ENCODE measurements around the gene NCSTN. TPM values are rescaled to one million over a fixed set of nuclear protein-coding genes. Genes with fewer than 3 reads are reported as not detected.

NCSTN gene
- total and polyA plus RNA-seq, 10 of the 15 experiments (the other 5 are each of a cell fraction or from before 2014, with no cell fraction given) = 33.3 to 88.2 (median 60.4) TPM

- no peak for TF ChIP-seq HSF1 (IDR thresholded peaks at IDR 0.05; ENCODE audit: low read depth, low read length)
- no peak; the same call in 1 of the 2 replicates for TF ChIP-seq BACH1 (IDR thresholded peaks at IDR 0.05; ENCODE audit: borderline replicate concordance)
- 0 out of 2 replicates have a peak, but pooled peaks have one; percentile 12 for TF ChIP-seq DPF2 (IDR thresholded peaks at IDR 0.05)
- TF ChIP-seq RB1 (IDR thresholded peaks at IDR 0.05; ENCODE audit: borderline replicate concordance) = no peak
- no peak for TF ChIP-seq PAX8 (IDR thresholded peaks at IDR 0.05)
- TF ChIP-seq CHD4 (IDR thresholded peaks at IDR 0.05) = no peak
- no peak for TF ChIP-seq WRNIP1 (IDR thresholded peaks at IDR 0.05; ENCODE audit: borderline replicate concordance, low read depth, low read length)
- no peak for TF ChIP-seq SMAD5 (IDR thresholded peaks at IDR 0.05; ENCODE audit: low read depth)
- TF ChIP-seq TBL1XR1 (IDR thresholded peaks at IDR 0.05; ENCODE audit: low read depth, low read length) = no peak
- 0 out of 3 replicates have a peak, but pooled peaks have one; percentile 31 for TF ChIP-seq POU2F2 (IDR thresholded peaks at IDR 0.05; ENCODE audit: borderline replicate concordance, low read depth, low read length)
- TF ChIP-seq TAF1 (IDR thresholded peaks at IDR 0.05; ENCODE audit: borderline replicate concordance, low read depth, low read length) = no peak
- TF ChIP-seq MAX (IDR thresholded peaks at IDR 0.05; ENCODE audit: low read depth, low read length) = no peak
- TF ChIP-seq SRF (IDR thresholded peaks at IDR 0.05; ENCODE audit: low read depth in 2 of 2, low read length in 2 of 2) = no peak
- peak; percentile 58; the same call in 1 of the 2 replicates for TF ChIP-seq YY1 (IDR thresholded peaks at IDR 0.05; ENCODE audit: low read depth, low read length)
- TF ChIP-seq BHLHE40 (IDR thresholded peaks at IDR 0.05; ENCODE audit: borderline replicate concordance in 1 of 2, low read depth in 2 of 2, low read length in 1 of 2) = 0 out of 4 replicates have a peak, but pooled peaks of 1 of the 2 experiments have one; percentile 22
- TF ChIP-seq USF2 (IDR thresholded peaks at IDR 0.05; ENCODE audit: borderline replicate concordance, low read depth, low read length) = no peak
- no peak for TF ChIP-seq STAT1 (conservative IDR thresholded peaks at IDR 0.05)
- 0 out of 2 replicates have a peak, but pooled peaks have one; percentile 33 for TF ChIP-seq NBN (IDR thresholded peaks at IDR 0.05)
- TF ChIP-seq IRF3 (IDR thresholded peaks at IDR 0.05) = no peak
- no peak for TF ChIP-seq PBX3 (IDR thresholded peaks at IDR 0.05; ENCODE audit: insufficient replicate concordance, low read depth, low read length)
- no peak for TF ChIP-seq RUNX3 (IDR thresholded peaks at IDR 0.05; ENCODE audit: low read length)
- no peak for TF ChIP-seq POLR2A (IDR thresholded peaks at IDR 0.05; ENCODE audit: low read depth, low read length)
- TF ChIP-seq NFYB (IDR thresholded peaks at IDR 0.05; ENCODE audit: insufficient read depth, low read depth, low read length) = no peak
- TF ChIP-seq ZBTB4 (CRISPR knock-in tag; IDR thresholded peaks at IDR 0.05) = no peak
Measured at GRCh38 chr1:160376525-160377131, 33.4 kb downstream of the NCSTN start (continued).

Measured in GM12878 (cell line).